DMS114 treated with DMSO at 0.1 percent for 48 hours (cell line): ENCODE data around the gene TBCK.
"Not testable (repeated sequence)": the region's sequence is repeated elsewhere in the genome, so short reads cannot be mapped to it uniquely, and the experiment has no call there.

Source experiments
- DNase-seq: peaks from one replicate; lab custom pipeline; 2025; ENCODE audit not compliant: unreplicated experiment; lab: John Stamatoyannopoulos, UW

TBCK gene

DNA sequence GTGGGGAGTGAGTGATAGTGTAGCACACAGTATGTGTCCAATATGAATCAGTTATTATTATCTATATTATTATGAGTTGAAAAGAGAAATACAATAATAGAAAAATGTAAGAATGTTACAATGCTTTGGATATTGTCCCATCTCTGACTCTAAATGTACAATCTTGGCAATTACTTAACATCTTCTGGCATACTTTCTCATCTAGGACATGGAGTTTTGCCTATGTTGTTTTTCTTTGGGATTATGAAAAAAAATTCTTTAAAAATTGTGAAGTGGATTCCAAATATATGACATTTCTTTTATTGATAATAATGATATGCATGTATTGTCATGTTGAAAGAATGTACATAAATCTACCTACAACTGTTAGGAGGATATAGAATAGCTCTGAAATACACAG, 84.1 kb downstream of the TBCK start:
- no peak for DNase-seq

DNA sequence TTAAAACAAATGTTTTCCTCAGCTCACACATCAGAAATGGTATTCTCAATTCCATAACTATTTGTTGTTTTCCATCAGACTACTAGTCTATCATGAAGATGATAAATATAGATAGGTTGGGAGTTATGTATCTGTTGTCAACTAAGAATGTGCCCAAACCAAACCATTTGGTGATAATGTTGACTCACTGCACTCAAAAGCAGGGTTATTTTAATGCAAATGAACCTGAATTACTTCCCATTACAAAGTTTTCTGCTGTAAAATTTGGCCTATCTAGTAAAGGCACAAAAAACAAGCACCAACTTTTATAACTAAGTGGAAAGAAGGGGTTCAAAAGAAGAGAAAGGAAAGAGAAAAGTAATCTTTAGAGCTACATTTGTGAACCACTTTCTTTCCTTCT, 93.5 kb downstream of the TBCK start:
- DNase-seq, result no peak

DNA sequence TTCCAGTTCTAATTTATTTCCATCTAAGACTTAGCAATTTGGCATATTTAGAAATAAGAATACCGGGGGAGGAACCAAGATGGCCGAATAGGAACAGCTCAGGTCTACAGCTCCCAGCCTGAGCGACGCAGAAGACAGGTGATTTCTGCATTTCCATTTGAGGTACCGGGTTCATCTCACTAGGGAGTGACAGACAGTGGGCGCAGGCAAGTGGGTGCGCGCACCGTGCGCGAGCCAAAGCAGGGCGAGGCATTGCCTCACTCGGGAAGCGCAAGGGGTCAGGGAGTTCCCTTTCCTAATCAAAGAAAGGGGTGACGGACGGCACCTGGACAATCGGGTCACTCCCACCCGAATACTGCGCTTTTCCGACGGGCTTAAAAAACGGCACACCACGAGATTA, 102.7 kb downstream of the TBCK start:
- not testable (repeated sequence) for DNase-seq

DNA sequence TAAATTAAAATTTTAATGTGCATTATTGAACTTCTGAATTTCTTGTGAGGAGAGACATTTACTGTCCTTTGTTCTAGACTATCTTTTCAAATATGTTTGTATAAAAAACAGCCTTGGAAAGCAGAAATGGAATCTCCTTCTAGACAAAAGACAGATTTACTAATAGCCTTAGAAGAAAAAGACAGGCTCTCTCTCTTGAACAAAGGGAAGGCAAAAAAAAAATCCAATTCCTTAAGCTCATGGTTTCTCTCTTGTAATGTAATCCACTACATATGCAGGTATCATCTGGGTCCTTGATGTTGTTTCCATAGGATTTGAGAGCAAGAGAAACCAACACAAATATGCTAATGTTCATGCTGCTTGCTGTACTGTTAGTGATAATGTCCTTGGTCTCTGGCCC, 106.0 kb downstream of the TBCK start:
- no peak for DNase-seq

DNA sequence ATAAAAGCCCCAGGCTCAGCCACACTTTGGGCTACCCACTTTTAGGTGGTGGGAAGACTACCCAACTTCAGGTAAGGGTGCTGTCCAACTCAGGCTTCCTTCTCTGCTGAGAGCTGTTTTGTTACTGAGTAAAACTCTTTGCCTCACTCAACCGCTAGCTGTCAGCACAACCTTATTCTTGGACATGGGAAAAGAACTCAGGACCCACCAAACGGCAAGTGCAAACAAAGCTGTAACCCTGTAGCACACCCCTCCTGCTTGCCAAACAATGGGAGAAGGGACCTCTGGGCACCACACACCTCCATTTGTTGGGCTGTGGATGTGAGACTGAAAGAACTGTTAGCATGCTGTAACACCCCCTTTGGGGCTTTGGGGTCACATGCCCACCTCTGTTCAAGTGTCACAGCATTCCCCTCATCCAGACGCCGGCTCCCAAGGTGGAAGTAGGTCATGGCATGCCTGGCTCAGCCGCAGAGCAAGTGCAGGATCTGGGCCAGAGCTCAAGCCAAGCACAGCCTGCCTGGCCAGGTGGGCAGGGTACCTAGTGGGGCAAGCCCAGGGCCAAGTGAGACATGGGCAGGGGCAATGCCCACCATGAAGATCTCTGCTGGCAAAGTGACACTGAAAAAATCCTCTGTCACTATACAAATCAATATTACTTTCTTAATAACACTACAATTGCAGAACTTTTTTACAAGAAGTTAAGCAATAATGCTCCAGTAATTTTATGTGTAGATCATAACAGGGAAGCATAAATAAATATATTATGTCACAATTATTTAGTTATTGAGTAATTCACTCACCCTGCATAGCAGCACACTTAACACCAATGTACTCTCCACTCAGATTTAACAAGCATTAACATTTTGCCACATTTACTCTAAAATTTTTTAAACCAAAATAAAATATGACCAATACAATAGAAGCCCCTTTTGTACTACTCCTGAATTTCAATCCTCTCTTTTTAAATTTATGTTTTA, 107.2 kb downstream of the TBCK start:
- DNase-seq, result no peak

DNA sequence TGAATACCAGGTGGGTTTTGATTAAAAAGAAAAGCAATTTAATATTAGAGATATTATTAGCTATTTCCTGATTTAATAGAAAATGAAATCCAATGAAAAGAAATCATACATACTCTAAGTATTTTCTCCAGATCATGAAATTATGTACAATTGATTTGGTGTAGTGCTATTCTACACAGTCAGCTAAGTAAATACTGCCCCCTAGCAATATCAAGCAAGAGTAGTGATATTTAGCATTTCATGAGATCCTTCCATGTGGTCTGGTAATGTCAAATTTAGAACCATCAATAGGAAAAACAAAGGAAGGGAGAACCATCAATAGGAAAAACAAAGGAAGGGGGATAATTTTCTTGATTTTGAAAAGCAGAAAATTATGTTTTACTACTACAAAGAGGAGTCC, 114.6 kb downstream of the TBCK start:
- DNase-seq, result peak; percentile 17

DNA sequence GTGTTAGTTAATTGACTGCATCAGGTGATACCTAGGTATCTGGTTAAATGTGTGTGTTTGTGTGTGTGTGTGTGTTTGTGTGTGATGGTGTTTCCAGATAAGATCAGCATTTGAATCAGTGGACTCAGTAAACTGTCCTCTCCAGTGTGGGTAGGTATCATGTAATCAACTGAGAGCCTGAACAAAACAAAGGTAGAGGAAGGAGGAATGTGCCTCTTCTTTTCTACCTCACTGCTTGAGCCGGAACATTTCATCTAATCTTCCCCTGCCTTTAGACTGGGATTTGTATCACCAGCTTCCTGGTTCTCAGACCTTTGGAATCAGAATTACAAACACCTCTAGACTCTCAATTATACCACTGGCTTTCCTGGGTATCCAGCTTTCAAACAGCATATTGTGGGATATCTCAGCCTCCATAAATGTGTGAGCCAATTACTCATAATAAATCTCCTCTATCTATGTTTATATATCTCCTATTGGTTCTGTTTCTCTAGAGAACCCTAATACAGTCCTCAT, 120.5 kb downstream of the TBCK start:
- DNase-seq, result no peak

DNA sequence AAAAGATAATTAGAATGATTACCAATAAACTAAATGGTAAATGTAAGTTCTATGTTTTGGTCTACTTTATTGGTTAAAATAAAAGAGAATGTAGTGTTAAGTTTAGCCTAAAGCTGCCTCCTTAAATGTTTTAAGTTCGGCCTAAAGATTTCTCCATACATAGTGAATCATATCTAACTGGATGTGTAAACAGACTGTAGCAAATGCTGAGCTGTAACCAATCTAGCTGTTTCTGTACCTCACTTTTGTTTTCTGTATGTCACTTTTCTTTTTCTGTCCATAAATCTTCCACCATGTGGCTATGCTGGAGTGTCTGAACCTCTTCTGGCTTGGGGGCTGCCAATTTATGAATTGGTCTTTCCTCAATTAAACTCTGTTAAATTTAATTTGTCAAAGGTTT, 121.2 kb downstream of the TBCK start:
- no peak for DNase-seq

DNA sequence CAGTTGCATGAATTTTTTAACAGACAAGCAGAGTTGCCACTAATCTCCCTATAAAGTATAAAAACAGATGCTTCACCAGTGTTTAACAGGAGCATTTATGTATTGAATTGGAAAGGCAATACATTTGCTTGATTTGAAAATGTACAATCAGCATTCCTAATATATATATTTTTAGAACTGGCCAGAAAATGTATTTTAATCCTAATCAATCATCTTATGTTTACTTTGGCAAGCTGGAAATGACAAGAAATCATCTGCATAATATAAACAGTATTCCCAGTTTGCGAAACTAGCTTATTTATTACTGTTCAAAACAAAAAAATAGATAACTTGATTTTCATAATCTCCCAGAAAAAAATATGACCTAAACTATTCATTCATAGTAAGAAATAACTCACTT, 123.9 kb downstream of the TBCK start:
- DNase-seq, result no peak

DNA sequence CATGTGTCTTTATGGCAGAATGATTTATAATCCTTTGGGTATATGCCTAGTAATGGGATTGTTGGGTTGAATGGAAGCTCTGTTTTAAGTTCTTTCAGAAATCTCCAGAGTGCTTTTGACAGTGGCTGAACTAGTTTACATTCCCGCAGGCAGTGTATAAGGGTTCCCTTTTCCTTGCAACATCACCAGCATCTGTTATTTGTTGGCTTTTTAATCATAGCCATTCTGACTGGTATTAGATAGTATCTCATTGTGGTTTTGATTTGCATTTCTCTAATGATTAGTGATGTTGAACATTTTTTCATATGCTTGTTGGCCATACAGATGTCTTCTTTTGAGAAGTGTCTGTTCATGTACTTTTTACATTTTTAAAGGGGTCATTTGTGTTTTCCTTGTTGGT, 129.8 kb downstream of the TBCK start:
- no peak for DNase-seq

DNA sequence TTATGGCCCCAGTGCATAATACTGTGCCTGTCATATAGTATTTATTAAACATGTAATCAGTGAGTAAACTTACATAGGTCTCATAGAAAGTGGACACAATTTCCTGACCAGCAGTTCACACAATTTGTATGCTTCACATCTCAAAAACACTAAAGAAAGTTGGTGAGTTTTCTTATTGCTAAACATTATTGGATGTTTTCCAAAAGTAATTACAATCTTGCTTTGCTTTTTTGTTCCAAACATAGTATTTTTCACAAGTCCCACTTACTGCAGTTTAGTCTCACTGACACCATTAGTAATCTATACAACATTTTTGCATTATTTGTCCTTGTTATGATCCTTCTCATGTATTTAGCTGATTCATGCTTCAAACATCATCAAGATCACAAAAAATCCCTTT, 132.5 kb downstream of the TBCK start:
- DNase-seq, result no peak

DNA sequence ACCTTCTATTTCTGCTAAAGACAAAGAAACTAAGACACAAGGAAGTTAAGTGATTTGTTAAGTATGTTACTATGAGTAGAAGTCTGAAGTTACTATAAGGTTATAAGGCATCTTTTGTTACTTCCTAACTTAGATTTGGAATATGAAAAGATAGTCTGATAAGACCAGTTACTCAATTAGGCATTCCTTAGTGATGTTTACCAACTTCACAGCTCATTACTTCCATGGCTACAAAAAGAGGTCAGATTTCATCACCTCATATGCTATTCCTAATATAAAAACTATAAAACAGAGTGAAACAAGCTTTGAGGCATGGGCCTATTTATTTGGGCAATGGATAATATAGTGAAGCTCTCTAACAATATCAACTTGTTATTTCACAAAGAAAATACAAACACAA, 143.1 kb downstream of the TBCK start:
- DNase-seq, result no peak

DNA sequence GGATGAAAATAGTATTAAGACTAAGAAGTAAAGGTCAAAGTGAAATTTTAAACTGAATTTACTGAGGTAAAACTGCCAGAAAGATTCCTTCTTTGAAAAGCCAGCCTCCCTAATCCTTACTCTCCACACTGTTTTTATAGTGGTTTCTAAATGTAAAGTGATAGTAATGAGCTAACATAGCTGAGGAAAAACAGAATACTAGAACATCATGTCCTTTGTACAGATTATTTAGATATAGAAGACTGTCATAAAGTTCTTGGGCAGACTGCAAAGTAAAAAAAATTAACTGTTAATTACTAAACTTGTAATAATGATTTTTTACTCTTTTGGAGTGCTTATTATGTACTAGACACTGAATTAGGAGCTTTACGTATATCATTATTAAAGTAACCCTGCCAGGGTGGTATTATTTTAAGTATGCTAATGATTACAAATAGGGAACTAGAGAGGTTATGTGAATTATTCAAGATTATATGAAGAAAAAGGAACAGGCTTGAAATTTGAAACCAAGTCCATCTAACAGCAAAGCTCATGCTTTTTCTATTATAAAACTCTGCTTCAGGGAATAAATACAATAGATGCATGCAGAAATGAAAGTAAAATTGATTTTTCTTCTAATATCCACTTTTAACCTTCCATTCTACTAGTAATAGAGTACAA, 150.5 kb downstream of the TBCK start:
- DNase-seq, result no peak

DNA sequence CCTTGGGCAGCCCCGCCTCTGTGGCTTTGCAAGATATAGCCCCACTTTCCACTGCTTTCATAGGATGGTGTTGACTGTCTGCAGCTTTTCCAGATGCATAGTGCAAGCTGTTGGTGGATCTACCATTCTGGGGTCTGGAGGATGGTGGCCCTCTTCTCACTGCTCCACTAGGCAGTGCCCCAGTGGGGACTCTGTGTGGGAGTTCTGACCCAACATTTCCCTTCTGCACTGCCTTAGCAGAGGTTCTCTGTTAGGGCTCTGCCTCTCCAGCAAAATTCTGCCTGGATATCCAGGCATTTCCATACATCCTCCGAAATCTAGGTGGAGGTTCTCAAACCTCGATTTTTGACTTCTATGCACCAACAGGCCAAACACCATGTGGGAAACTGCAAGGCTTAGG, 153.7 kb downstream of the TBCK start:
- DNase-seq, result no peak

DNA sequence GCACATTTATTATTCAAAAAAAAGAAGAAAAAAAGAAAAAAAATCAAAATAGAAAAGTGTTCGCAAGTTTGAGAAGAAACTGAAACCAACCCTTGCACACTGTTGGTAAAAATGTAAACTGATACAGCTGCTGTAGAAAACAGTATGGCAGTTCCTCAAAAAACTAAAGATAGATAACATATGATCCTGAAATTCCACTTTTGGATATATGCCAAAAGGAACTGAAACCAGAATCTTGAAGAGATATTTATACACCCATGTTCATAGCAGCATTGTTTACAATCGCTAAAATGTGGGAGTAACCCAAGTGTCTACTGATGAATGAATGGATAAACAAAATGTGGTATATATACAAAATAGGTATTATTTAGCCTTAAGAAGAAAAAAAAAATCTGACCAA, 155.4 kb downstream of the TBCK start:
- DNase-seq, result no peak

DNA sequence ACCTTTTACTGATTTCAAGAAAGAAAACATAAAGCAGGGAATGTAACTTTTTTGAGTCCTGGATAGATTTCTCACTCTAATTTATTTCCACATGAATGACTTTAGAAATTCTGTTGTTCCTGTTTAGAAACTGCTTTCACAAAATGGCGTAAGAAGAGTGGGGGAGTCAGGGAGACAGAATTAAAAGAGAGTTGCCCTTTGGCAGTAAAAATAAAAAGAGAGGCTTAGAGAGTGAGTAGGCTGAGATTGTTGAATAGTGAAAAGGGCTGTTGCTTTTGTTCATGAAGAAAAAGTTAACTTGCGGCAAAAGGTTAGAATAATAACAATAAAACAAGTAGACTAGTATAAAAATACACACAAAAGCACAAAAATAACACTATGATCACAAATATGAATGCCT, 166.1 kb downstream of the TBCK start:
- no peak for DNase-seq

DNA sequence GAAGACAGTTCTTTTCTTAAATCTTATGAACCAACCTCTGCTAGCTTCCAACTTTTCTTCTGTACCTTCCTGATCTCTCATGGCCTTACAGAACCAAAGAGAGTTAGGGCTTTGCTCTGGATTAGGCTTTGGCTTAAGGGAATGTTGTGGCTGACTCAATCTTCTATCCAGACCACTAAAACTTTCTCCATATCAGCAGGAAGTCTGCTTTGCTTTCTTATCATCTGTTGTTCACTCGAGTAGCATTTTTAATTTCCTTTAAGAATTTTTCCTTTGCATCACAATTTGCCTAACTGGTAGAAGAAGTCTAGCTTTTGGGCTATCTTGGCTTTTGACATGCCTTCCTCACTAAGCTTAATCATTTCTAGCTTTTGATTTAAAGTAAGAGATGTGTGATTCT, 167.0 kb downstream of the TBCK start:
- DNase-seq, result no peak

DNA sequence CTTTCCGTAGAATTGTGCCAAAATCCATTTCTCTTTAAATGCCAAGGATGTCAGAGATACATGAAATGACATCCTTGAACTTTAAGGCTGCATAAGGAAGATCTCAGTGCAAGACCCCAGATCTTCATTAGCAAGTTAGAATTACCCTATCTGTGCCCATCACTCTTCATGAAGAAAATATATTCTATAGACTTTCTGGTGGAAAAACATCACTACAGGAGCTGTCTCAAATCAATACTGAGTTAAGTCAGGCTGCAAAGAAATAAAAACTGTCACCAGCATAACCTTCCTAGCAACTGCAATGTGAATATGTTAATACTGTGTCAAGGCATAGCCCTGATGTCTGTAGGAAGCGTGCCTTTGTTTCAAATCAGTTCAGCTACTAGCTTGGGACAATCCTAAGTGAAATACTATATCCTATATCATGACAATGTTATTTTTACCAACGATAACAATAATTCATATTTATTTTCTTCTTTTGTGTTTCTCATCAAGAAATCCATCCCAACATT, 173.3 kb downstream of the TBCK start:
- DNase-seq, result no peak

DNA sequence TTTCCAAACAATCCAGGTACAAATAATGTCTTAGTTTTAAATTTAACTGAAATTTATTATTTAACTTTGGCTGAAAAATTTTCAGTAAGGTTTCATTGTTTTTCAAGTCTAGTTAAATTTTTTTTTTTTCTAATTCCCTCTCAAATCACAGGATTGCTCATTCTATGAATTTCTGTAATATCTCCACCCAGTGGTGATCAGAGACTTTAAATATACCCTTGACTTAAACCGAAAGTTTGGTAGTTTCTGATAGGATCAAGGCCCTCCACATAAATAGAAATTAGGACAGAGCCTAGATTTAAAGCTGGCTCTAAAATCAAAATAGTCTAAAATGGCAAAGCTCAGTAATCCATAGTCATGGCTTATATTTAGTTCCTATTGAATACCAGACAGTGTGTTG, 175.4 kb downstream of the TBCK start:
- DNase-seq, result no peak

DNA sequence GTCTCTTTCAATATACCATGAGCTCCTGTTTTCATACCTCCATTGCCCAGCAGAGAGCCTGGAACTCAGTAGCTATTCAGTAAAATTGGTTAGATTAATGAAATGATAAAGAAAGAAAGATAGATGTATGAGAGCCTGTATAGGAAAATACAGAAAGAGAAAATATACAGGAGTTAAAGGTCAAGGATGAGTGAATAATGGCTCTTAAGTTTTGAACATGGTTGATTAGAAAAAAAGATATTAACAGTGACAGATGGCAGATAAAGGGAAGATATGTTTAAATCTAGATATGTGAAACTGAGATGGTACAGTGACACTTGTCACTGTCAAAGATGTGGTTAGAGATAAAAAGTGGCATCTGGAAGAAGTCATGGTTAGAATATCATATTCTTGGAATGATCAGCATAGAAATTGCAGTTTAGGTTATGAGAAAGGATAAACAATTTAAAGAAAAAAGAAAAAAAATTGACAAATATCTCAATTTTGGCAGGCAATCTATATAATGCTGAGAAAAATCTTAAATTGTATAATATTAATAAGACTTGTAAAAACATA, 179.2 kb downstream of the TBCK start:
- DNase-seq, result no peak

DNA sequence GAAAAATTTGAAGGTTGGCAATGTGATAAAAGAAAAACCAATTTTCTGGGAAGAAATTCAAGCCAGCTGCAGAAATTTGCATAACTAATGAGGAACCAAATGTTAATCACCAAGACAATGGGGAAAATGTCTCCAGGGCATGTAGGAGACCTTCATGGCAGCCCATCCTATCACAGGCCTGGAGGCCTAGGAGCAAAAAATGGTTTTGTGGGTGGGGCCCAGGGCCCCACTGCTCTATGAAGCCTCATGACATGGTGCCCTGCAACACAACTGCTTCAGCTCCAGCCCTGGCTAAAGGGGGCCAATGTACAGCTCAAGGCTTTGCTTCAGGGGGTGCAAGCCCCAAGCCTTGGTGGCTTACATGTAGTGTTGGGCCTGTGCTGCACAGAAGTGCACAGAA, 184.0 kb downstream of the TBCK start:
- DNase-seq, result no peak

DNA sequence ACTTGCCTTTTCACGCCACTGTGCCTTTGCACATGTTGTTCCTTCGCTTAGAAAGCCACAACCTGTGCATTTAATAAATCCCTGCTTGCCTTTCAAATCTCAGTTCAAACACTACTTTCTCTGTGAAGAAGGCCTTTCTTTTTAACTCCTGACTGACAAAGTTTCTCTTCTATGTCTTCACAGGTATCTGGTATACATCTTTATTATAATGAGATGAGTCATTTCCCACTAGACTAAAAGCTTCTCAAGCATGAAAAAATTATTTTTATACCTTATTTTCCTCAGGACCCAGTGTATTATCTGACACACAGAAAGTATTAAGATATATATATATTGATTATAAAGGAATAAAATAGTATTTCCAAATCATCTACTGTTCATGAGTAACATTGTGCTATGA, 189.9 kb downstream of the TBCK start:
- no peak for DNase-seq
